HCT116 (cell line): ENCODE results near the gene STYXL1. TPM values are rescaled to one million over a fixed set of nuclear protein-coding genes. Genes with fewer than 3 reads are reported as not detected.

ENCODE experiments used
- ATAC-seq: fragments of 200-7000 bp; cut with Tn5 transposase; 2 replicates; pipeline ENCODE4 v1.9.1; 2020; ENCODE audit warnings: mild to moderate bottlenecking, moderate library complexity
- BruUV-seq: library from RNA; stranded (reverse); fragments of 400-500 nt; replicated peaks from 2 replicates; lab custom pipeline; 2021; lab: Mats Ljungman, UMichigan
- CTCF ChIA-PET: fragments of 300-600 bp; sonication (Branson Sonifier 250); formaldehyde crosslinking; loops from one replicate; lab custom pipeline; 2021; ENCODE audit warnings: antibody characterized with exemption; lab: Charles Lee
- POLR2A ChIA-PET: fragments of 300-600, 350-600 bp; sonication (Branson Sonifier 250); formaldehyde crosslinking; loops from one replicate; lab custom pipeline; 2021; ENCODE audit warnings: antibody characterized with exemption; lab: Charles Lee
- RAD21 ChIA-PET, 2 experiments: fragments of 300-600 bp; sonication (Branson Sonifier 250); formaldehyde crosslinking; loops; one replicate each; lab custom pipeline; 2023; ENCODE audit warnings: low total read pairs in 2 of 2; ENCODE audit not compliant: uncharacterized antibody in 2 of 2, unreplicated experiment in 2 of 2, low non-redundant PET in 1 of 2; lab: Charles Lee
- DNase-seq: peaks from one replicate; pipeline ENCODE4 v3.0.0-alpha.2; 2010; ENCODE audit warnings: low read depth, low spot score
- H2AFZ ChIP-seq: fragments of 200-600 bp; shearing (Covaris generic), sonication (generic); 2 replicates; pipeline ENCODE4 v1.6.1; 2017; ENCODE audit warnings: low read depth, mixed run types, mixed read lengths, antibody characterized with exemption, low read length; ENCODE audit not compliant: poor library complexity, severe bottlenecking
- H3K27ac ChIP-seq: 2 replicates; pipeline ENCODE4 v1.5.1; 2012; ENCODE audit warnings: low read depth, low read length
- H3K27me3 ChIP-seq: fragments of 200-600 bp; sonication (generic); 2 replicates; pipeline ENCODE4 v1.6.1; 2016; ENCODE audit warnings: mixed run types, low read length, mixed read lengths; ENCODE audit not compliant: insufficient read depth
- H3K36me3 ChIP-seq, 2 experiments: fragments of 200-500 bp in 1 of 2; fragments of 200-600 bp in 1 of 2; sonication (Bioruptor generic) in 1 of 2; sonication (generic) in 1 of 2; 2 replicates each; pipeline versions ENCODE4 v1.5.1 to v1.6.1; 2014 to 2016; ENCODE audit warnings: low read length in 2 of 2, inconsistent platforms in 1 of 2, mixed read lengths in 1 of 2, mixed run types in 1 of 2; ENCODE audit not compliant: insufficient read depth in 2 of 2, control insufficient read depth in 1 of 2
- H3K4me1 ChIP-seq, 2 experiments: fragments of 200-600 bp in 1 of 2; sonication (generic) in 1 of 2; 2 replicates each; pipeline versions ENCODE4 v1.5.1 to v1.6.1; 2012 to 2017; ENCODE audit warnings: low read length in 2 of 2, inconsistent platforms in 1 of 2, mild to moderate bottlenecking in 1 of 2, mixed read lengths in 1 of 2, mixed run types in 1 of 2, moderate library complexity in 1 of 2; ENCODE audit not compliant: insufficient read depth in 2 of 2, control insufficient read depth in 1 of 2
- H3K4me2 ChIP-seq: fragments of 200-600 bp; sonication (generic); 2 replicates; pipeline ENCODE4 v1.6.1; 2017; ENCODE audit warnings: mixed run types, low read length, mixed read lengths
- H3K4me3 ChIP-seq, 2 experiments: fragments of 200-600 bp in 1 of 2; sonication (generic) in 1 of 2; replicated peaks in 1 of 2; 2 replicates each; pipeline ENCODE4 v1.5.1; 2011 to 2016; ENCODE audit warnings: low read length in 2 of 2, control low read depth in 1 of 2, low read depth in 1 of 2, mild to moderate bottlenecking in 1 of 2, mixed read lengths in 1 of 2, mixed run types in 1 of 2
- H3K79me2 ChIP-seq: fragments of 200-600 bp; sonication (generic); 2 replicates; pipeline ENCODE4 v1.6.1; 2017; ENCODE audit warnings: mild to moderate bottlenecking, mixed run types, low read length, moderate library complexity, mixed read lengths; ENCODE audit not compliant: insufficient read depth
- H3K9ac ChIP-seq: fragments of 200-600 bp; sonication (generic); 2 replicates; pipeline ENCODE4 v1.6.1; 2016; ENCODE audit warnings: low read length, mixed read lengths
- H3K9me2 ChIP-seq: fragments of 200-600 bp; sonication (generic), shearing (Covaris generic); 2 replicates; pipeline ENCODE4 v1.6.1; 2017; ENCODE audit warnings: mixed run types, mild to moderate bottlenecking, moderate library complexity; ENCODE audit not compliant: insufficient read depth
- H3K9me3 ChIP-seq, 2 experiments: fragments of 200-500 bp in 1 of 2; fragments of 200-600 bp in 1 of 2; sonication (Bioruptor generic) in 1 of 2; sonication (generic) in 1 of 2; 2 replicates each; pipeline ENCODE4 v1.6.1; 2014 to 2017; ENCODE audit warnings: low read length in 2 of 2, mixed read lengths in 2 of 2, inconsistent platforms in 1 of 2, low read depth in 1 of 2, mild to moderate bottlenecking in 1 of 2, mixed run types in 1 of 2, moderate library complexity in 1 of 2; ENCODE audit not compliant: control insufficient read depth in 1 of 2, insufficient read depth in 1 of 2
- H4K20me1 ChIP-seq: fragments of 200-600 bp; sonication (generic), shearing (Covaris generic); 2 replicates; pipeline ENCODE4 v1.6.1; 2017; ENCODE audit warnings: mixed run types, mild to moderate bottlenecking, moderate library complexity; ENCODE audit not compliant: insufficient read depth
- CEBPB ChIP-seq: IDR thresholded peaks from 2 replicates; pipeline ENCODE4 v1.6.1; 2012; ENCODE audit warnings: low read depth
- EGR1 ChIP-seq: IDR thresholded peaks from 2 replicates; pipeline ENCODE4 v1.6.1; 2012; ENCODE audit warnings: low read depth
- ELF1 ChIP-seq: IDR thresholded peaks from 2 replicates; pipeline ENCODE4 v1.6.1; 2012; ENCODE audit warnings: low read depth, borderline replicate concordance
- POLR2AphosphoS5 ChIP-seq: IDR thresholded peaks from 2 replicates; pipeline ENCODE4 v1.6.1; 2011; ENCODE audit warnings: mild to moderate bottlenecking, low read depth, low read length, moderate library complexity
- SIN3A ChIP-seq: IDR thresholded peaks from 2 replicates; pipeline ENCODE4 v1.6.1; 2012; ENCODE audit warnings: low read depth
- SRF ChIP-seq: IDR thresholded peaks from 2 replicates; pipeline ENCODE4 v1.6.1; 2012; ENCODE audit warnings: low read depth
- intact Hi-C: fragments of 100-400 bp; cut with micrococcal nuclease; formaldehyde crosslinking; loops from 2 replicates; pipeline ENCODE4 v1.10.0; 2022
- total RNA-seq: library from RNA; stranded (reverse); gene quantifications from one replicate; pipeline ENCODE4 v1.2.1, GENCODE V29; 2021; ENCODE audit not compliant: unreplicated experiment

STYXL1 gene
- total RNA-seq, 1 experiment from 2014 or later, result 32.5 TPM

DNA sequence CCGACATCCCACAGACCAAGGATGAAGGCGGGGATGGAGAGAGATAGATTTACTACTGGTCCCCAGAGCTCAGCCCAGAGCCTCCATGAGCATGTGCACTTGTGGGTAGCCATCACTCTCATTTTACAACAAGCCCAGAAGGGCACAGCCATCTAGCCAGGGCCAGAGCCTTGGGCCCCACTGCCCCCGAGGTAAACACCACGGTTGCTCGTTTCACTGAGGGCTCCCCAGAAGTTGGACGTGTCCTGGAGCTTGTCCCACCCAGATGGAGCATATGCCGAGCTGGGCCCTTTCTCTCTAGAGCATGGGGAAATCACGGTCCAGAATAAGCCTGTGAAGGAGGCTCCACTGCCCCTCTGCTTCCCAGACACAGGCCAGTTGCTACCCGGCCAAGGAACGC, 44.4 kb downstream of the STYXL1 start:
- no peak overlapping the region for H3K9ac ChIP-seq
- intact Hi-C loops, result no loop called here
- no peak overlapping the region for H3K4me2 ChIP-seq
- no peak for TF ChIP-seq SRF
- TF ChIP-seq EGR1, result no peak
- no peak overlapping the region for H3K4me3 ChIP-seq
- no peak overlapping the region for H2AFZ ChIP-seq
- RAD21 ChIA-PET, result no interaction called here
- no peaks in the 10 kb centered on the region for H3K9me3 ChIP-seq
- H3K27me3 ChIP-seq, result no peaks in the 10 kb centered on the region
- H4K20me1 ChIP-seq, result no peaks in the 10 kb centered on the region
- no peaks in the 10 kb centered on the region for H3K79me2 ChIP-seq
- BruUV-seq, result no TSS peak
- no peak for DNase-seq
- CTCF ChIA-PET, result no interaction called here
- no peak for ATAC-seq
- H3K4me1 ChIP-seq, result peaks cover 3% of the 10 kb centered on the region in 2 experiments
- POLR2A ChIA-PET, result no interaction called here
- no peaks in the 10 kb centered on the region for H3K9me2 ChIP-seq
- no peak overlapping the region for H3K27ac ChIP-seq
- no peaks in the 10 kb centered on the region; a peak in 1 of 4 replicates for H3K36me3 ChIP-seq

DNA sequence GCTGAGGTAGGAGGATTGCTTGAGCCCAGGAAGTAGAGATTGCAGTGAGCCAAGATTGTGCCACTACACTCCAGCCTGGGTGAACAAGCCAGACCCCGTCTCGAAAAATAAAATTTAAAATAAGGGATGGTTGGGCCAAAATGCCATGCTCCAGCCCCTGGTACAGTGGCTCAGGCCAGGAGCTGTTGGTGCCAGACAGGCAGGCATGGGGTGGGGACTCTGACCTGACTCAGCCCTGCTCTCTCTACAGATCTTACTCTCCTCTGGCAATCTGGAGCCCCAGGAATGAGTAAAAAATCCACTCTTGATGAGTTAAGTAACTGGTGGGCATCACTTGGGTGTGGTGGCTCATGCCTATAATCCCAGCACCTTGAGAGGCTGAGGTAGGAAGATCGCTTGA, 45.0 kb downstream of the STYXL1 start:
- RAD21 ChIA-PET, result no interaction called here
- POLR2A ChIA-PET, result no interaction called here
- no peak for TF ChIP-seq CEBPB
- TF ChIP-seq SRF, result no peak
- no peak for TF ChIP-seq SIN3A
- TF ChIP-seq, all 23 proteins: peak for 0
- no peak overlapping the region for H3K4me3 ChIP-seq
- H3K27me3 ChIP-seq, result no peaks in the 10 kb centered on the region
- no peak overlapping the region for H2AFZ ChIP-seq
- DNase-seq (no peak), ATAC-seq (no peak)
- no peak overlapping the region for H3K27ac ChIP-seq
- no peaks in the 10 kb centered on the region for H4K20me1 ChIP-seq
- intact Hi-C loops, result no loop called here
- BruUV-seq, result no TSS peak
- H3K9me2 ChIP-seq, result no peaks in the 10 kb centered on the region
- H3K4me1 ChIP-seq, result no peaks in the 10 kb centered on the region
- H3K4me2 ChIP-seq, result no peak overlapping the region
- no peaks in the 10 kb centered on the region for H3K79me2 ChIP-seq
- H3K36me3 ChIP-seq, result no peaks in the 10 kb centered on the region; a peak in 1 of 4 replicates
- H3K9ac ChIP-seq, result no peak overlapping the region
- CTCF ChIA-PET, result no interaction called here
- H3K9me3 ChIP-seq, result no peaks in the 10 kb centered on the region

DNA sequence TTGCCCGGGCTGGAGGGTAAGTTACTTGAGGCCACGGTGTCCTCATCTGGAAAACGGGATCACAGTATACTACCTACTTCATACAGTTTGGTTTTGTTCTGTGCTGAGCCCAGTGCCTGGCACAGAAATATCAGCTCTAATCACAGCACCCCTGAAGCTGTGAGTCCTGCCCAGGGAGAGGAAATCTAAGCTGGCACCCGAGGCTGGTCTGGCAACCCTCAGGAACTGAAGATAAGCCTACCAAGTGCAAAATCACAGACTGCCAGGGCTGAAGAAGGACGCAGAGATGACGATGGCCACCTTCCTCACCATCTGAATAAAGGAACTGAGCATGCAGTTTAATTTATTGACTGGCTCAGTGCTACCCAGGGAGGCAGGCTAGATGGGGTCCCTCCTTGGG, 45.7 kb downstream of the STYXL1 start:
- intact Hi-C loops, result no loop called here
- Histone ChIP-seq H3K27me3 (no peaks in the 10 kb centered on the region), H3K36me3 (no peaks in the 10 kb centered on the region; a peak in 1 of 4 replicates), H3K9me2 (no peaks in the 10 kb centered on the region), H2AFZ (no peak overlapping the region), H3K27ac (no peak overlapping the region), H3K4me3 (no peak overlapping the region), H4K20me1 (no peaks in the 10 kb centered on the region), H3K79me2 (no peaks in the 10 kb centered on the region), H3K4me2 (no peak overlapping the region), H3K9ac (no peak overlapping the region), H3K9me3 (no peaks in the 10 kb centered on the region), H3K4me1 (no peaks in the 10 kb centered on the region)
- RAD21 ChIA-PET, result no interaction called here
- no peak for DNase-seq
- TF ChIP-seq EGR1, result no peak
- TF ChIP-seq POLR2AphosphoS5, result no peak
- TF ChIP-seq ELF1, result no peak
- POLR2A ChIA-PET, result no interaction called here
- no TSS peak for BruUV-seq
- no peak for ATAC-seq
- CTCF ChIA-PET, result interaction anchor here (0.6 kb wide), 1 partner anchor 174 kb away, joined by 3 read pairs; no protein-coding TSS in a partner anchor
